ENCODE results near the gene SLCO1A2.

The SLCO1A2 gene

GRCh38 chr12:21328578-21328977, 6.1 kb downstream of the SLCO1A2 start:
- no peak for DNase-seq

DNA sequence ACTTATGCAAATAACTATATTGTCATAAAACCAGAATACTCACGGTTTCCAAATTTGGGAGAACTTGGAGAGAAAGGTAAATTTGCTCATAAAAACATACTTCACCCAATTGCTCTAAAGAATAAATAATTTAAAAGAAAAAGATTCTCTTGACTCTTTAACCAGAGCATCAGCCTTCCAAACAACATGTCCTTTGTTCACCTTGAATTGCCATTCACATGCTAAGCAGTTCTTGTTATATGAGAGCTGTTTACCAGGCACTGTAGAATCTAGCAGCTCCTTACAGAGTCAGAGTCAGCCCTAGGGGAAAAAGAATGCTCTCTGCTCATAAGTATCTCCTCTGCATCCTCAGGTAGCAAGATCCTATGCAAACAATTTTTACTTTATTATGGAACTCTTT, 10.2 kb downstream of the SLCO1A2 start:
- no peak for DNase-seq

GRCh38 chr12:21323736-21324135, 11.0 kb downstream of the SLCO1A2 start:
- DNase-seq = no peak

- DNase-seq = no peak
Measured at GRCh38 chr12:21308785-21309184, 25.9 kb downstream of the SLCO1A2 start.

GRCh38 chr12:21305661-21306060, 29.1 kb downstream of the SLCO1A2 start:
- no peak for DNase-seq

- DNase-seq = no peak
Measured at GRCh38 chr12:21300632-21301031, 34.1 kb downstream of the SLCO1A2 start.

- no peak for DNase-seq
Measured at GRCh38 chr12:21296751-21297406, 37.8 kb downstream of the SLCO1A2 start.

- DNase-seq = no peak
Measured at GRCh38 chr12:21296348-21296747, 38.4 kb downstream of the SLCO1A2 start.

DNA sequence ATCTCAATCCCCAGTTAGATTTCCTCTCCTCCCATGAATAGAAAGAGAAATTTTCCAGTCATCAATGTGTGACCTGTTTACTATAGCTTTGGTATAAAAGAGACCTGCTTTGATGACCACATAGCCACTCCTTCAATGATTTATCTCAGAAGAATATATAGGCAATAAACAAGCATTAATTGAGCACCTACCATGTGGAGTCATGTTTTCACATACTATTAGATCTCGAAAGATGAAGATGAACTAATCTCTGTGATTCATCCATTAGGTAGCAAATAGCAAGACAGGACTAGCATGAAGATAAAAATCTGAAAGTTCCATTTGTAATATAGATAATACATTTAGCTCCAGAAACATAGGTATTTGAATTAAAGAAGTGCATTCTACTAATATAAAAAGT, 40.5 kb downstream of the SLCO1A2 start:
- no peak for DNase-seq

DNA sequence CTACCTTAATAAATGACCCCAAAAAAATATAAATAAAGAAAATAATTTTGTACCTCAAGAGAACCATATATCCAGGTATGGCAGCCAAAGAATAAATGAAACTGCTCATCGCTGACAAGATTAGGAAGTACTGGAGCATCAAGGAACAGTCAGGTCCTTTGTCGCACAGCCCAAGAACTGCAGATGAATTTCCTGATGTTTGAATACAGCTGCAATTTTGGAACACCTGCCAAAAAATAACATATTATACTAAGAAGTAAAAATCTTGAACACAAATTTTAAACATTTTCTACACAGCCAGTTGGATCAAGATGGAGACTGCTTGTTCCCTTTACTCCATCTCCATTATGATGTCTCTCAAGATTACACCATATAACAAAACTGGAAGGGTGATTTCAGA, 42.6 kb downstream of the SLCO1A2 start:
- no peak for DNase-seq

DNA sequence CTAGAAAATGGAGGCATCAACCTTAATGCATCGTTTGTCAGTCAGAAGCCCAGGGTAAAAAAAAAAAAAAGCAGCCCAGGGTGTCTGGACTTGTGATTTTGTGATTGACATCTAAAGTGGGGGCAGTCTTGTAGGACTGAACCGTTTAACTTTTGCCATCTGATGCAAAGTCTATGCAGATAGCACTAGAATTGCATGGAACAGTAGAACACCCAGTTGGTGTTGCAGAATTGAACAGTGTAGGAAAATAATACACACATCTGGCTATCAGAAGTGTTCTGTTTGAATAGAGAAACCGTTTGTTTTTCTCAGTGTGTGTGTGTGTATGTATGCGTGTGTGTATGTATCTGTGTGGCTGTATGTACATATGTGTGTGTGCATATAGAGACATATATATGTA, 45.0 kb downstream of the SLCO1A2 start:
- no peak for DNase-seq

GRCh38 chr12:21276826-21277225, 57.9 kb downstream of the SLCO1A2 start:
- no peak for DNase-seq

GRCh38 chr12:21265932-21266331, 68.8 kb downstream of the SLCO1A2 start:
- DNase-seq = no peak

GRCh38 chr12:21264232-21264631, 70.5 kb downstream of the SLCO1A2 start:
- DNase-seq = no peak

DNA sequence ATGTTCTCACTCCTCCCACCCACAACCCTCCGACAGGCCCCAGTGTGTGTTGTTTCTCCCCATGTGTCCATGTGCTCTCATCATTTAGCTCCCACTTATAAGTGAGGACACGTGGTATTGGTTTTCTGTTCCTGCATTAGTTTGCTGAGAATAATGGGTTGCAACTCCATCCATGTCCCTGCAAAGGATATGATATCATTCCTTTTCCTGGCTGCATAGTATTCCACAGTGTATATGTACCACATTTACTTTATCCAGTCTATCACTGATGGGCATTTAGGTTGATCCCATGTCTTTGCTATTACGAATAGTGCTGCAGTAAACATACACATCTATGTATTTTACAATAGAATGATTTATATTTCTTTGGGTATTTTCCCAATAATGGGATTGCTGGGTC, 77.5 kb downstream of the SLCO1A2 start:
- DNase-seq = no peak

GRCh38 chr12:21252070-21252469, 82.6 kb downstream of the SLCO1A2 start:
- DNase-seq = no peak

DNA sequence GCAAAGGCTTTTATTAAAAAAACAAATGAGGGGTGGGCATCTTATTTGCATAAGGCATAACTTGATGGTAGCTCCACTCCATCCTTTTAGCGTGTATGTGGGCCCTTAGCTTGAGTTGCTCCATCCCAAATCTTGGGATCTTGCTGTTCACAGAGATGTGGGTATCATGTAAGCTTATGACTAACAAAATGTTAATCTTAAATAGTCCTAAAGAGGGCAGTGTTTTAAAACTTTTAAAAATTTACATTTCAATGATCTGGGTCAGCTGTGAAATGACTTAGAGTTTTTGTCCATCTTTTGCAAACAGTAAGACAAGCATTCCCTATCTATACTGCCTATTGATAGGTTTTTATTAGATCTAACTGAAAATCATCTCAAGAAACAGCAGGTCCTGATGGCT, 86.0 kb downstream of the SLCO1A2 start:
- no peak for DNase-seq

GRCh38 chr12:21239866-21240265, 94.9 kb downstream of the SLCO1A2 start:
- DNase-seq = no peak

DNA sequence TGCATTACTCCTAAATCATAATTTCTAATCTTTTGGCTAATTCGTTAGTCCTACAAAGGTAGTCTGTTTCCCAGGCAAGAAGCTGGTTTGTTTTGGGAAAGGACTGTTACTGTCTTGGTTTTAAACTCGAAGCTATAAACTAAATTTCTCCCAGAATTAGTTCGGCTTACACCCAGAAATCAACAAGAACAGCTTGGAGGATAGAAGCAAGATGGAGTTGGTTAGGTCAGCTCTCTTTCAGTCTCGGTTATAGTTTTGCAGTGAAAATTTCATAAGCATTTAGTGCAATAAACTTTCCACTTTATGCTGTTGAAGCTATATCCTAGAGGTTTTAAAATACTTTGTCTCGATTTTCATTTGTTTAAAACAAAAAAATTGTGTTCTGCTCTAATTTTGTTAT, 100.3 kb downstream of the SLCO1A2 start:
- DNase-seq = no peak

DNA sequence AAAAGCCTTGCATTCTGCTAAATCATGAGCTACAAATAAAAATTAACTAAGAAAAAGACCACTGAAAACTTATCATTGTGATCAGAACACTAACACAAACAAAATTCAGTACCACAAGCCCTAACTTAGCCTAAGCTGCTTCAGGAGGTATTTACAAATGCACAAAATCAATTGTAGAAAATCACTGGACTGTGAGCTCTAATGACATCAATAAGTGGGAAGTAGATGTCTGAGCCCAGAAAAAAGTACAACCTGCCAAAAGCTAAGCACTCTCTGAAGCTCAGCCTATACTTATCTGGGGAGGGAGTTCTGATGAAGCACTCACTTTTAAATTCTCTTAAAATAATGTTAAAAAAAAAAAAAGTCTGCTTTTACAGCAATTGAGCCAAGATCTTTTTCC, 110.8 kb downstream of the SLCO1A2 start:
- no peak for DNase-seq

- no peak for DNase-seq
Measured at GRCh38 chr12:21221778-21222177, 112.9 kb downstream of the SLCO1A2 start.

DNA sequence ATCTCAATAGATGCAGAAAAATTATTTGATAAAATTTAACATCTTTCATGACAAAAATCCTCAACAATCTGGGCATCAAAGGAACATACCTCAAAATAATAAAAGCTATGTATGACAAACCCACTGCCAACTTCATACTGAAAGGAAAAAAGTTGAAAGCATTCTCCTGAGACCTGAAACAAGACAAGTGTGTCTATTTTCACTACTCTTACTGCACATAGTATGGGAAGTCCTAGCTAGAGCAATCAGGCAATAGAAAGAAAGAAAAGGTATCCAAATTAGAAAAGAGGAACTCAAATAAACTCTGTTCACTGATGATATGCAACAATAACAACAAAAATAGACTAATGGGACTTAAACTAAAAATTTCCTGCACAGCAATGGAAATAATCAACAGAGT, 113.6 kb downstream of the SLCO1A2 start:
- no peak for DNase-seq

- DNase-seq = no peak
Measured at GRCh38 chr12:21220266-21220665, 114.5 kb downstream of the SLCO1A2 start.

DNA sequence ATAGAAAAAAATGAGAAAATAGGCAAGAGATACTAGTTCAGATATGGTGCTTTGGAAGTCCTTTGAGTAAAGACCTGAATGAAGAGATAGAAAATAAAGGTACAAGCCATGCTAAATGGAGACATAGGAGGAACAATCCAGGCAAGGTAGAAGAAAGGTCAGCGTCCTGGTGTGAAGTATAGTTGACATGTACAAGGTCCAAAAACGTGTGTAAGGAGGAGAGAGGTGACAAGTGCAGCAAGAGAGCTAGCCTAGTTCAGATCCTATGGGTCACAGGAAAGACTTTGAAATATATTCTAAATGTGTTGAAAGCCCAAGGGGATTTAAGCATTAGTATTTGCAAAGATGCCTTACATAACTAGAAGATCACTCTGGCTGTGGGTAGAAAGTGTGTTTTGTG, 115.5 kb downstream of the SLCO1A2 start:
- no peak for DNase-seq

Measured in NCI-H1048 (cell line).